HPDE6-E6E7 (cell line): ENCODE measurements around the gene PDLIM5.

ENCODE experiments used
- DNase-seq: peaks from one replicate; pipeline ENCODE4 v3.0.0; 2011; ENCODE audit warnings: missing footprints; ENCODE audit errors: extremely low spot score

Gene PDLIM5

DNA sequence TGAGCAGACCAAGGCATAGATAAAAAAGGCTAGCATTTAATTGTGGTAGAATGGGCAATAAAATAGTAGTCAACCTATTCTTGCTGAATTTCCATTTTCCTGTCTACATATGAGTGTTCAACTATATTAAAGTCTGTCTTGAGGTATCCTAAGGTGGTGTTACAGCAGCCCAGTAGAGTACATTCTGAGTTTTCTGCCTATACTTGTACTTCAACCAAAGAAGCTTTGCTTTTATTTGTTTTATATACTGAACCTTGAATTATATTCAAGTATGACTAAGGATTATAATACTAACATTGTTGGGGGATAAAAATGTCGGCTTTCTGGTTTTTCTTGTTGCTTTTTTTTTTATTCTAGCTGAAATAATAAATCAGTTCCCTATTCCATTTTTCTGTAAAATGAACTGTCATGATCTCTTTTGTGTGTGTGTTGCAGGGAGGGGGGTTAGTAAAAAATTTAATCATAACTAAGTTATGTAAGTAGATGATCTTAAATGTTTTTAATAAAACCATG is 106.7 kb downstream of the PDLIM5 start:
- no peak for DNase-seq

DNA sequence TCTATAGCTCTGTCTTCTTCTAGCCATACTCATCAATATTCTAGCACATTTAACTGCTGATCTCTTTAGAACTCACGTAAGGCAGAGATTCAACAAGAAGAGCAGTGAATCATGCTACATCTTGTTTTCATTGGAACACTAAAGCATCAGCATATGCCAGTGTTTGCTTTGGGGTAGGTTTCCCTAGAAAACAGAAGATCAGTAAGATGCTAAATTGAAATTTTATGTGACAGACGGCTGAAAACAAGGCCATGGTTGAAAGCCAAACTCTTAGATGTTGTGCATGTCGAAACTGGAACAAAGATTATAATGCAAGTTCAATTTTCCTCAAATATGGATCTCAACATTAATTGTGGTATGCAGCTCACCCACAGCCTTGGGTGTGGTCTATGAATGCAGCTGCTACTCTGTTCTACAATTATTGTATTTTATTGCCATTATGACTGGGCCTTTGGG is 107.6 kb downstream of the PDLIM5 start:
- no peak for DNase-seq

DNA sequence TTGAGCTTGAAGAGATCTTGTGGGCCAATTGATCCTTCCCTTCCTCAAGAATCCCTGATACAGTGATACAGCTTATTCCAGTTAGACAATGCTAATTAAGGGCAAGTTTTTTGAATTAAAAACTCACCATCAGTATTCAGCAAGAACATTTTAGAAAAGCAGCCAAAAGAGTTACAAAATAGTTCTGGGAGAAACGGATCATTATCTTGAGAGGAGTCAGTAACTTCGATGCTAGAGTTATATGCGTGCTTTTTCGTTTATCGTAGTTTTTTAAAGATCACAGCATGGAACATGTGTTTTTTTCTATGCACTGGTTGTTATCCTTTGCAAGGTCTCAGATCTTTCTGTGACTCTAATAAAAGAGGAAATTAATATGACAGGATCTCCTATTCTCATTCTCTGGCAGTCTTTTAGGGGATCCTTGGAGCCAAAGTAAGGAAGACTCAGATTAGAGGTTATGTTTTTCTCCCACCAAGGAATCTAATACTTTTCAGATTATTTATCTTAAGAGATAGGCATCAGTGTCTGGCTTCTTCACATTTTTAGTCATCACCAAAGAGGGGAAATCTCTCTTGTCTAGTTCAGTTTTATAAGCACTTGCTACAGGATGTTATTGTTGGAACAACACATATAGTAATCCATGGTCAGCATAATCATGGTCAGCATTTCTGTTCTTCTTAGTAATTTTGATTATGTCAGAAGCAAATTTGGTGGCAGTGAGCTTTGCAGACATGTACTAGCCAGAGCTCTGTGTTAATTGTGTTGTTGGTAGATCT is 109.7 kb downstream of the PDLIM5 start:
- no peak for DNase-seq

DNA sequence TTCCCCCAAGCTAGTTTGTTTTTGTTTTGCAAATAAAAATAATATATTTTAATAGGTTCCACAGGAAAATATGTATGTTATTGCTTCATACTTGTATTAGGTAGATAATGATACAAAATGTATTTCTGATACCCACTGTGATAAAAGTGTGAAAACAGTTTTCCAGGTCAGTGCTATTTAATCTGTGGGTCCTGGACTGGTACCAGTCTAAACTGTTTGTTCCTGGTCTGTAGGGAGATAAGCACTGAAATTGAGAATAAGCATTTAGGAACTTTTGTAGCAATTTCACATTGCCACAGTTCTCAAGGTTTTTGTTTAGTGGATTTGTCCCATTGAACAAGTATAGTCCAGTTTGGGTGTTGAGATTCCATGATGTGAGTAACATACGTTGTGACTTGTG is 110.5 kb downstream of the PDLIM5 start:
- DNase-seq = no peak

DNA sequence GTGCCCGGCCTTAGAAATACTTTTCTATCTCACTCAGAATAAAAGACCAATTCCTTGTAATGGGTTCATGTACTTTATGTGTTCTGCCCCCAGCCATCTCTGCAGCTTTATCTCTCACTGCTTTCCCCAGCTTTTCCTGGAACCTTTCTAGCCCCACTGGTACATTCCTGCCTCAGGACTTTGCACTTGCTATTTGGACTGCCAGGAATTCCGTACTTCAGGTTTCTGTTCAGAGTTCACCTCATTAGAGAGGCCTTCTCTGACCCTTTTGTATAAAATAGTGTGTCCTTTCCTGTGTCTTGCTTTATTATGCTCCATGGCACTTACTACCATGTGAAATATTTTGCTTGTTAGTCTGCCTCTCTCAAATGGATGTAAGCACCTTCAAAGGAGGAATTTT is 112.5 kb downstream of the PDLIM5 start:
- DNase-seq = no peak

DNA sequence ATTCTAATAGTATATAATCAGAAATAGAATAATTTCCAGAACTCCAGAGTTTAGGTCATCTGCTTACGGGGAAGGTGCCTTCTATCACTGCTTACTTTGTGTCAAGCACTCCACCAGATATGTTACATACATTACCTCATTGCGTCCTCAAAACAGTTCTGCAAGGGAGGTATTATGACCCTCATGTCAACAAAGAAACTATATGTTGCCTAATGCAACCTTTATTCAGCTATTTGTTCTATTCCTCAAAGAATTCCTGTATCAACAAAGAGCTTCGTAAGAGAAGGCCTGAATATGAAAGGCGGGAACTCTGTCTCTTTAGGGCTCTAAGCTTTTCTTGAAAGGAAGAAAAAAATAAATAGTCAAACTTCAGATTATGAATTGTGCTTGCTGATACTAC is 114.7 kb downstream of the PDLIM5 start:
- DNase-seq = no peak

DNA sequence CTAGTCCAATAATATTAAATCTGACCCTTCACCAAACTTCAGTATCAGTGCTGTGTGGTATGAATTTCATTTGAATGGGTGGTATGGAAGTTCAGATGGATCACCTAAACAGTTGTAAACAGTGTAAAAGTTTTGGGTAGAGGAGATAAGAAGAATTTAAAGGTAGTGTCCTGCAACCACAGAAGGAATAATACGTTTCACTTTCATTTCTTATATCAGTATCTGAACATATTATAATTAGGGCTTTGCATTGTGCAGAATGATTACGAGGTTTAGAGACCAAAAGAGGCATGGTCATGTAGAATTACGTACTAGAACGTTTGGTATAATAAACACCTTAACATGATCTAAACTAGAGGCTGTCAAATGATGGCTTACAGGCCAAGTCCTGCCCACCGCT is 116.1 kb downstream of the PDLIM5 start:
- no peak for DNase-seq

DNA sequence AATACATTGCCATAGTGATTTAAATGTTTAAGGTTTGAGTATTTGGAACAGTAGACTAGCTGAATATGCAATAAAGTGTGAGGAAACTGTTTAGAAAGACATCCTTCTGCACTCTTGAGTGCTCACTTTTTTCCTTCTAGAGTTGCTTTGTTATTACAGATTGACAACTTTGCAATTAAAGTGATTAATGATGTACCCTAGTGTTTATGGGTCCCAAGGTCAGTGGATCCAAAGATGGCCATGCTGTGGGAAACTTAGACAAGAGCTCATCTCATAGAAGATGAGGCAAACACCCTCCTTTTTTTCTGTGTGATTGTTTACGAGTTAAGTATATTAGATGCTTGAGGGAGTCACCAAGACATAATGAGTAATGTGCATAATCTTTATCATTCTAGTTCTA is 118.8 kb downstream of the PDLIM5 start:
- no peak for DNase-seq

DNA sequence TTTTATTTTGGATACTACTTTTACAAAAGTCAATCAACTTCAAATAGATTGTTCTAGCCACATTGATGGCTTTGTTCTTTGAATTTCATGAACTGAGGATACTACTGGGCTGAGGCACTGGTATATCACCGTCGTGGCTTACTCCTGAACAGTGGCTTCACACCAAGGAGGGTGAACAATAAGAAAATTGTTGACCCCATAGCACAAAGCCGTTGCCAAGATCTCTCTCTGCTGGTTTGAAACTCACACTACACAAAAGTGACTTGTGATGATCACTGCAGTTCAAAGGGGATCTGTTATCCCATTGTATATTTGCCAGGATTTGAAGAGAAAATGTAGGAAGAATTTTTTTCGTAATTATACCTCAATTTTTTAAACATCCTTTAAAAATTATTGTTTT is 119.6 kb downstream of the PDLIM5 start:
- no peak for DNase-seq

DNA sequence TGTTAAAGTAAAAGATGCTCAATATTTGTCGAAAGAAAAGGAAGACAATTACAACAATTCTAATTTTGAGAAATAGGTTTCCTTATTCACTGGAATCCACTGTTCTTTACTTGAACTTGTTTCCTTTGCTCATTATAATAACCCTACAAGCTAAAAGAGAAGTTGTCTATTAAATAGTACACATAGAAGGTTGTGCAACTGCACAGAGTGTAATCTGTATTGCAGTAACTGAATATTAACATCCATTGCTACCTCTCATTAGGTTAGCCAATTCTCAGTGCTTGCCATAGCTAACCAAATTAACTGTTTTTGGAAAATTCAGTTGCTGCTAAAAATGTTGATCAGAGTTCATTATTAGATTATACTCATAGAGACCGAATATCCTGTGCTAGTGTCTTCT is 120.0 kb downstream of the PDLIM5 start:
- no peak for DNase-seq

DNA sequence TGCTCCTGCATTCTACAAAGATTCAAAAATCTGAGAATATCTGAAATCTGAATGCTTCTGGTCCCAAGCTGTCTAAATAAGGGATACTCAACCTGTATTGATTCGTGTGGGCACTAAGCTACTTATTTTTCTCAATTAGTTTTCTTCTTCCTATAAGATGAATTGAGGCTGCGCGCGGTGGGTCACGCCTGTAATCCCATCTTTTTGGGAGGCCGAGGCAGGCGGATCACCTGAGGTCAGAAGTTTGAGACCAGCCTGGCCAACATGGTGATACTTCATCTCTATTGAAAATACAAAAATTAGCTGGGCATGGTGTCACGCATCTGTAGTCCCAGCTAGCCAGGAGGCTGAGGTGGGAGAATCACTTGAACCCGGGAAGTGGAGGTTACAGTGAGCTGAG is 122.3 kb downstream of the PDLIM5 start:
- no peak for DNase-seq

DNA sequence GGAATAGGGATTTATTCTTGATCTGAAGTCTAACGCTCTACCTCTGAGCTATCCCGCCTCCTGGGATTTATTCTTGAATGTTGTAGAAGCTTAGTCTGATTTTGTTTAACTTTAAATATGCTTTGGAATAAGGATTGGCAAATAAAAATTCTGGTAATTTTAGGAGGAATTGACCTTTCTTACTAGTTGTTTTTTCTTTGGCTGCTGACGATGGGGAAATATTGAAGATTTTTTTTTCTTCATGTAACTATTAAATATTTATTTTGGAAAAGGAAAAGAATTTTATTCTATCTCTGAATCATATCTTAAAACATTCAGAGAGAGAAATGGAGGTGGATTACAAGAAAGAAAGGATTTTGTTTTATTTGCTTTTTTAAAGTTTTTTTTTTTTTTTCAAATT is 122.9 kb downstream of the PDLIM5 start:
- DNase-seq = no peak

DNA sequence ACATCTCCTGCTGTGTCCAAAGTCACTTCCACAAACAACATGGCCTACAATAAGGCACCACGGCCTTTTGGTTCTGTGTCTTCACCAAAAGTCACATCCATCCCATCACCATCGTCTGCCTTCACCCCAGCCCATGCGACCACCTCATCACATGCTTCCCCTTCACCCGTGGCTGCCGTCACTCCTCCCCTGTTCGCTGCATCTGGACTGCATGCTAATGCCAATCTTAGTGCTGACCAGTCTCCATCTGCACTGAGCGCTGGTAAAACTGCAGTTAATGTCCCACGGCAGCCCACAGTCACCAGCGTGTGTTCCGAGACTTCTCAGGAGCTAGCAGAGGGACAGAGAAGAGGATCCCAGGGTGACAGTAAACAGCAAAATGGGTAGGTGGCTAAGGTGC is 123.9 kb downstream of the PDLIM5 start:
- no peak for DNase-seq

DNA sequence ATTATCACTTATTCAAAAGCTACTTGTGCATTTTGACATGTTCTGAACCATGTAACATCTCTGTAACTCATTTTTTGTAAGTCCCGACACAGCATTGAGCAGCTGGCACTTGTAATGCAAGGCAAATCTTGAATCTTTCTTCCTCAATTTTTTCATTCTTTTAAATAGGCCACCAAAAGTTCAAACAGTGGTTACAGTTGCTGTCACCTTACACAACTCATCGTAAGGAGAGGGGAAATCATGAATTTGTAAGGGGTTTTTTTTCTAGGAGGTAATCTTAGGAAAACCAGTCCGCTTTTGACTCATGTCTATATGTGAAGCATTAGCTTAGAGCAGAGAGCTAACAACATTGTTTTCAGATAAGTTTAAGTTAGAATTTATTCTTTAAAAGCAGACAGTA is 124.5 kb downstream of the PDLIM5 start:
- no peak for DNase-seq

DNA sequence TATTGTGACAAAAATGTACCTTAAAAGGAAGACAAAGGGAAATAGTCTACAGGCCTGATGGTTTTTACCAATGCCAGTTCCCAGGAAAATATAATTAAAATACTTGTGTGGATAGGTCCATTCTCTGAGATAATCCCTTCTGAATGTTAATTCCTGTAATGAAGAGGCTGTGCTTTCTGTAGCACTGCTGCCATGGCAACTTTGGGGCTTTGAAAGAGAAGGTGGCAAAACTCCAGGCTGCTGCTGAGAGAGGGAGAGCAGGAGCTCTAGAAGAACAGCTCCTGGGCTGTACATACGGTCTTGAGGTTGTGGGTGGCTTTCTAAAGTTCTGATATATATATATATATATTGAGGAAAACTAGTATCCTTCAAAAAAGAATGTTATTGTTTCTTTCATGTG is 125.4 kb downstream of the PDLIM5 start:
- DNase-seq = no peak

DNA sequence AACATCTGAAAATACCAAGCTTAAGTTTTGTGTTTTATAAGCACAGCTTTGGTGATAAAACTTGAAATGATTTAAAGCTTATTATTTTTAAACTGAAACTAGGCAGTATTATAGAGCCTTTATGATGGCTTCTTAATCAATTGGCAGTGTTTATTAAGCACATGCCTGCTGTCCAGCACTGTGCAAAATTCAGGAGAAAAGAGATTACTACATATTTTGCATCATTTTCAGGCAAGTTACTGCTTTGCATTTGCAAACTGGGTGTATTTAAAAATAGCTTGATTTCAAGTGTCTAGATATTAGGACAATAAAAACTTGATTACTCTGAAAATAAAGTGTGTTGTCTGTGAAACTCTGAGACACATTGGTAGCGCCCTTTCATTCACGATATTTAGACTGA is 126.5 kb downstream of the PDLIM5 start:
- DNase-seq = no peak

DNA sequence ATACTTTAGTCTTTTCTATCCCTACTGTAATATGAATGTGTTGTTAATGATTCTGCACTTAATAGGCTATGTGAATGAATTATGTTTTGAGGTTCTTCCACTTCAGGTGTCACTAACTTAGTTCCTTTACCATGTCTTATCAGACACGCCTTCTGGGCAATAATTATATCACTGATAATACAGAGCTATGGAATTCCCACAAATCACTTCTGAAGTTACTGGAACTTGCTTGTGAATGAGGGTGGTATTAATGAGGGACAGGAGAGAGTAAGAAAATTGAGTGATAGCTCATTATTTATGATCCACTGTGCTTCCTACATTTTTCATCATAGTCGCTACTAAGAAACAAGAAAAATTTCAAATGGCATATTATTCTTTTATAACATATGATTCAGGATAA is 130.0 kb downstream of the PDLIM5 start:
- DNase-seq = no peak

DNA sequence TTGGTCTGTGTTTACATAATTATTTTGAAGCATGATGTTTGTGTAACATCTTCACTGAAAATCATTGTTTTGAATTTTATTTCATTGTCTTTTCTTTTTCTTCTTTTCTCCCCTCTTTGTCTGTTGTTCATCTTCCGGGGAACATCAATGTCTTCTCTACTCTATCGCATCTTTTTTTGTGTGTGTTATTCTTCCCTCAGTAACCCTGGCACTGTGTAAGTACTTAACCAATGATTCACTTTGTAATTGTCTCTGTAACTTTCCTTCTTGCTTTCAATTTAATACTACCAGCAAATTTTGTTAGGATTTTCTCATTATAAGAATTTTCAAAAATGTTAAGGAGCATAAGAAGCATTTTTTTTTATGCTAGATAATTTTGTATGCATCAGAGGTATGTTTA is 130.8 kb downstream of the PDLIM5 start:
- no peak for DNase-seq

DNA sequence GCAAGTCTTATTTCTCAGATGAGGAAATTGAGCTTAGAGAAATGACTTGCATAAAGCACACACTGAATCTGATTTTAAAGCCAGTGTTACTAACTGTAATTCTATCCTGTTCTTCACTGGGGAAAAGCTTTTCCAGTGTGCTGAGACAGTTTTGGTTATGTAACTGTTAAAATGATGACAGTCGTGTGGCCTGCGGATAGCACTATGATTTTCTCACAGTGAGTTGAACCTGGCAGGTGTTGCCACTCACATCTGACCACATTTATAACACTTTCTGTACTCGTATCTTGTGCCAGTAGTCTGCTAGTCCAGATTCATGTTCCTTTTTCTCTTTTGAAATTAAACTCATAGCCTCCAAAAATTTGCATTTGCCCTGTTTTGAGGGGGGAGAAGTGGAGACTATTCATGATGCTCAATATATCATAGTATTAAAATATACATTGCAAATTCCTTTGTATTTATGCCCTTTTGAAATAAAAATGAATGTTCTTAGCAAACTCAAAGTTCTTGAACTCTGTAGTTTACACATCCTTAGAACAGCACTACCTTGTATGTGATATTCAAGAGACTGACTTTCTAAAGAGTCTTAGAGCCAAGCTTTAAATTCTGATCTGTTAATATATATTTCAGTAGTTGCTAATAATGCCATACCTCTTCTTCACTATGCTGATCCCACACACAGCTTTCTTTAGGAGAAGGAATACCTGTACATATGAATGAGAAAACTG is 132.3 kb downstream of the PDLIM5 start:
- no peak for DNase-seq

DNA sequence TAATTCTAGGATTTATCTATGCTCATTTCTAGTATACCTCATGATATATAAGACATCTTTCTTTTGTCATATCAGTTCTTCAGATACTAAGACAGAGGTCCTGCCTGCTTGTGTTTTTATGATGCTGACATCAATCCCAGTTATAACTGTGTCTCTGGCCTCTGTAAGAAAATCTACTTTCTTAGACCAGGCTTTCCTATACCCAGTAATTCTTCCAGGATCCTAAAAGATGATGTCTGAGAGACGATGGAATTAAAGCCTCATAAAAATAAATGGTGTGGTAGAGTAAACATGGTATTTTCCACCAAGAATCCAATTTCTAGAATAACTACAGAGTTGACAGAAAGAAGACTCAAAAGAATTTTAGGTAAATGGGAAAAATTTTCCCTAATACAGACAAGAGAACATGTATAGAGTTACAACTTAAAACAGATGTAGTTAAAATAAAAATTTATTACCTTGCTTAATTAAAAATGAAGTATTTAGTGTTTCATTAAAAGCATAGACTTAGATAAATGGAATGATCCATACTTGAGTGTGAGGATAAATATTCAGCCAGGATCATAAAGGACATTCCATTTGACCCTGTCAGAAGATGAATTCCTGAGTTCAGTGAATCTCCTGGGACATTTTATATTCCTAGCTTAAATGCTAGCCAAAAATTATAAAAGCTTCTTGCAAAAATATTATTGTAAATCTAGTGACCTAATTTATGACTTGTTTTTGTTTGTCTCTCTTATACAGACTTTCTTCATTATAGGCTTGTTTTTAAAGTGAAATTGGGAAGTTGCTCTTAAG is 137.4 kb downstream of the PDLIM5 start:
- no peak for DNase-seq

DNA sequence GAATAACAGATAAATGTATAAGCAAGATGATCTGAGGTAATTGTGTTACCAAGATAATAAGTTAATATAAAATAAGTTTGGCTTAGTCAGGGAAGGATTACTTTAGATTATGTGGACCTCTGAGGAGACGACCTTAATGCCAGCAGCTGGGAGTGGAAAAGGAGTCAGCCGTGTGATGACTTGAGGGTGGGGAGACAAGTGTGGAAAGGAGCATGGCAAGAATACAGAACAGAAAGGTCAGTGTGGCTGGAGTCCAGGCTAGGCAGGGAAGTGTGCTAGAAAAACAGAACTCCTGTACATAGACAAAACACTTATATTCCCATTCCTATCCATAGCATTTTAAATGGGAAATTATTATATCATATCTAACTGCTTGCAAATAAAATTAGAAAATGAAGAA is 138.8 kb downstream of the PDLIM5 start:
- DNase-seq = no peak

DNA sequence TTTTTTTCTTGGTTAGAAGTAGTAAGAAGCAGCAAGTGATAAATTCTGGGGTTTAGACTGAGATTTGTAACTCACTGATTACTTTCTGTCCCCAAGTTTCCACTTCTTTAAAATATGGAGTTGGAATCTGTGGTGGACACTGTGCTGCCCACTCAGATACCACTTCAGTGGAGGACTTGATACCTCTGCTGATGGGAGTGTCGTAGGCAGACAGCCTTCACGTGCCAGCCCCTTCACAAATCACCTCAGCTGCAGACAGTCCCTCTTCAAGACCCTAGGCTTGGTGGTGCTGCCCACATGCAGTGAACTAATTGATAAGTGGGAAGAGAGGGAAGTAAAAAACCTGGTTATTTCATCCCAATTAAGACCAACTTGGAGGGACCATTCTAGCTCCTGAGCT is 139.5 kb downstream of the PDLIM5 start:
- no peak for DNase-seq
